CD4-positive, alpha-beta T cell treated with Interferon alpha-2 for 1 hour (primary cell): ENCODE results near the gene LARP7.
"Not testable (repeated sequence)": the region's sequence is repeated elsewhere in the genome, so short reads cannot be mapped to it uniquely, and the experiment has no call there.

Experiments
- DNase-seq, 2 donors: peaks; one replicate each; pipeline ENCODE4 v3.0.0-alpha.2; 2020 to 2022

Gene LARP7

DNA sequence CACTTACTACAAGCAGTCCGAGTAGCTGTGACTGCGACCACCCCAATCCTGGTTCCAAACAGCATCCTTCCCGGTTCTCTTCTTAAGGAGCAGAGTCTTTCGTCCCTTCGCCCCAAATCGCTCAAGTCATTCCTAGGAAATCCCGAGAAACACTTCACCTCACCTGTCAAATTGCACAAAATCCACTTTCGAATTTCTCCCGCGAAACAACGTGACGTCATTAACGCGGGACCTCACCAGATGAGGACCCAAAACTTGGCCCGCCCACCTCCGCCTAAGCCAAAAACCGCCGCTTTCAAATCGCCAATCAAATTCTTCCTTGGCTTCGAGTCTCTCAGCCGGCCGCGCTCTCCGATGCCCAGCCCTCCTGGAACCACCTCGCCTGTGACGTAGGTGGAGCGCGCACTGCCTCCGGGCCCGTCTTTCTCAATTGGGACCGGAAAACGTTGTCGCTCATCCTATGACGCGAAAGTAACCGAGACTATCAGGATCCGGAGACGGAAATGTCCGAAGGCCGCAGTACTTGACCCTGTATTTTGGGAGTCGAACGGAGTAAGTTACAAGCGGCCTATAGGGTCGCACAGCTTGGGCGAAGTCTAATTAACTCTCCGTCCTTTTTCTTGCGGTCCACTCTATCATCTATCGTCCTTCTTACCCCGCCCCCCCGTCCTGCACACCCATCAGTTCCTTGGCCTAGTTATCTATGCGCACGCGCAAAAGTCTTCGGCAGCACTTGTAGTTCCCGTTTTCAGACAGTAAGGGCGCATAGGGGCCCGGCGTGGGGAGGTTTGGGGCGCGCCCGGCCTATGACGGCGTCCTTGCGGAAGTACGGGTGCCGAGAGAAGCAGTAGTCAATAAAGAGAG is at the start of gene LARP7, which contains the start of gene ZGRF1:
TSS of gene LARP7 (plus strand) at position 456 of the 864 bp plus-strand sequence. CDS start 7,527 bp downstream, outside the sequence.
TSS of gene ZGRF1 (minus strand) at position 222 of the 864 bp plus-strand sequence. CDS start 3,733 bp downstream, outside the sequence.
- peak; percentile 99 for DNase-seq

DNA sequence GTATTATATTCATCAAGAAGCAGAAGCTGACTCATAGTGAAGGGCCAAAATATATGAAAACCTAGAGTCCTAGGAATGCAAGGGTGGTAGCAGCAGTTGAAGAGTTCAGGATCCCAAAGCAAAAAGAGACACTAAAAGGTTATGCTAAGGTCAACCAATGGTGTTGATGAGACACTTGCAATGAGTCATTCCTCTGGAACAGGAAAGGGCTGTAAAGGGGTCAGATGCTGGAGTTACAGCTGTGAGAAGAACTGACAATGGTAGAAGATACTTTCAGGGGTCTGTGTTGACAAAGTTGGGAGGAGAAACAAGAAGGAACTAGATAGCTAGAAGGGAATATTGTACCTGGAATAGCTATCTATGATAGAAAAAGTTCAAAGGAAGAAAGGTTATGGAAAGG is 47.7 kb upstream of the LARP7 start:
- no peak for DNase-seq

DNA sequence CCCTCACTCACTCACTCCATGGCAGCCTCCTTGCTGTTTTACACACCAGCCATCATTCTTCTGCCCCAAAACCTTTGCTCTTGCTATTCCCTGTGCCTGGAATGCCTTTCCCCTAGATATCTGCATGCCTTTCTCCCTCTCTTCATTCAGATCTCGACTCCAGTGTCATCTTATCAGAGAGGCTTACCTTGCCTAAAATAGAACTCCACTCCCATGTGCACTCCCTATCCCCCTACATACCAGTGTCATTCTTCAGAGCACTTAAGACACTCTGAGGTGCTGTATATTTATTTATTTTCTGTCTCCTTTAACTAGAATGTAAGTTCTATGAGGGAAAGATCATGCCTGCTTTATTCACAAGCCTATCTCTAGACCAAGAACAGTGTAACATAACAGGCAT is 45.4 kb upstream of the LARP7 start:
- no peak for DNase-seq

DNA sequence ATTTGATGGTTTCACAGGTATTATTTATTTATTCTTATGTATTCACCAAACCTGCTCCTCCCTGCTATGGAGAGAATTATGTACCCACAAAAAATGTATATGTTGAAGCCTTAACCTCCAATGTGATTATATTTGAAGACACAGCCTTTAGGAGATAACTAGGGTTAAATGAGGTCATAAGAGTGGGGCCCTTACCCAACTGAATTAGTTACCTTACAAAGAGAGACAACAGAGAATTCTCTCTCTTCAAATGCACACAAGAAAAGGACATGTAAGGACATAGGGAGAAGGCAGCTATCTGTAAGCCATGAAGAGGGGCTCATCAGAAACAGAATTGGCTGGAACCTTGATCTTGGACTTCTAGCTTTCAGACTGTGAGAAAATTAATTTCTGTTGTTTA is 44.2 kb upstream of the LARP7 start:
- DNase-seq, result no peak

DNA sequence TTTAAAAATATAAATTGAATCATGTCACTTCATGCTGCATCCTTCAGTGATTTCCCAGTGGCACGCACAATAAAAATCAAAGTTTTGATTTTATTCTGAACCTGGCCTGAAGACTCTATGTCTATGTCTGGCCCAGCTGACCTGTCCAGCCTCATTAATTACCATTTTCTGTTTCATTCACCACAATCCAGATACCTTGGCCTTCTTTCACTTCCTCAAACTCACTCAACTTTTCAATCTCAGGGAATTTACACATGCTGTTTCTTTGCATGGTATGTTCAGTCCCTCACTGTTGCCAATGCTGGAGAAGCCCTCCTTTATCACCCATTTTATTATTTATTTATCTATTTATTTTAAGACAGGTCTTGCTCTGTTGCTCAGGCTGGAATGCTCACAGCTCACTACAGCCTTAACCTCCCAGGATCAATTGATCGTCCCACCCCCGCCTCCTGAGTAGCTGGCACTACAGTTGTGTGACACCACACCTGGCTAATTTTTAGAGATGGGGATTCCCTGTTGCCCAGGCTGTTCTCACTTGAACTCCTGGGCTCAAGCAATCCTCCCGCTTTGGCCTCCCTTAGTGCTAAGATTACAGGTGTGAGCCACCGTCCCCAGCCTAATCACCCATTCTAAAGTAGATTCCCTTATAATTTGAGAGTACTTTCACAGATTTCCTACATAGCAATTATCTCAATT is 43.4 kb upstream of the LARP7 start:
- DNase-seq, result no peak

DNA sequence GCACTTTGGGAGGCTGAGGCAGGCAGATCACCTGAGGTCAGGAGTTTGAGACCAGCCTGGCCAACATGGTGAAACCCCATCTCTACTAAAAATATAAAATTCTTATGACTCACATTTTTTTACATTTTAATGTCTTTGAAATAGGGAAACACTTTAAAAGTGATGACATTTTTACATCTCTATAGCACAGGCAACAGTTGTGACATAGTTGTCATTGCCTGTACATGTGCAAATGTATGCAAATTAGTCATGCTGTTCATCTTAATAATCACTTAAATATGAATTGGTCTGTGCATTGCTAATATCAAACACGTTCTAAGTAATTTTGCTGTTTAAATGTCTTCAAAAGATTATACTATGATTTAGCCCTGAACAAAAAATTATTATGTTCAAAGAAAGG is 42.0 kb upstream of the LARP7 start:
- DNase-seq, result no peak

GRCh38 chr4:112604589-112604988 is 32.4 kb upstream of the LARP7 start:
- peak; percentile 16 to 57 for DNase-seq

DNA sequence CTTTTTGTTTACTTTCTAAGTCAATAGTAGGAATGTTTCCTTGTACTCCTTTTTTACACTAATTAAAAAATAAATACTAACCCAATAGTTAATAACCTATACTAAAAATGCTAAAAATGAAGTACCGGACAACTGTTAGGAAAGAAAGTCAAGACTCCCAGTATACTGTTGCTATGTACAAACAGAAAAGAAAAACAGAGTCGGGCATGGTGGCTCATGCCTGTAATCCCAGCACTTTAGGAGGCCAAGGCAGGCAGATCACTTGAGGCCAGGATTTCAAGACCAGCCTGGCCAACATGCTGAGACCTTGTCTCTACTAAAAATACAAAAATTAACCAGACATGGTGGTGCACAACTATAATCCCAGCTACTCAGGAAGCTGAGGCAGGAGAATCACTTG is 24.1 kb upstream of the LARP7 start:
- not testable (repeated sequence) for DNase-seq

DNA sequence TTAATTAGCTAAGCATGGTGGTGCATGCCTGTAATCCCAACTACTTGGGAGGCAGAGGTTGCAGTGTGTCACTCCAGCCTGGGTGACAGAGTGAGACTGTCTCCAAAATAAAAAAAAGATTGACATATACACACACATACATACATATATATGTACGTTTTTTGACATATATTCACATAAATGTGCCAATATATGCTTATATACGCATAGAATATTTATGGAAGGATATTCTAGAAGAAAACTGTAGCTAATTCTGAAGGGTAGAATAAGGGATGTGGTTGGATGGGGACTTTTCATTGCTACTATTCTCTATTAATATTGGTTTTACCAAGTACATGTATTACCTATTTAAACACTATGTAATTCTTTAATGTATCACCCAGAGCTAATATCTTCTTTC is 20.0 kb upstream of the LARP7 start:
- no peak for DNase-seq

DNA sequence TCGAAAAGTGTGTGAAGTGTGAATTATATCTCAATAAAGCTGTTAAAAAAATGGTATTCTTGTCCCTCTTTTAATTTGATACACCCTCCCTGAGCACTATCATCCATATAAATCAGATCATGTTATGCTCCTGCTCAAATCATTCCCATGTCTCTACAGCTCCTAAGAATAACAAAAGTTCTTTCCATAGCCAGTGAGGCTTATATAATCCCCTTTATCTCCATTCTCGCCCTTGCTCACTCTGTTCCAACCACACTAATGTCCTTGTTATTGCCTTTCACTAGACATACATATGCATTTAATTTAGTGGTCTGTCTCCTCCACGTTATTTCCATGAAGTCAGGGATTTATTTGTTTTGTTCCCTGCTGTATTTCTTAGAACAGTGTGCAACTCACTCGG is 10.7 kb upstream of the LARP7 start:
- DNase-seq, result no peak

GRCh38 chr4:112633477-112634235 is 3.3 kb upstream of the LARP7 start:
- peak in 1 of 2 donors; percentile 48 for DNase-seq

- no peak for DNase-seq
Observed at GRCh38 chr4:112637552-112637866, 566 bp downstream of the LARP7 start.

DNA sequence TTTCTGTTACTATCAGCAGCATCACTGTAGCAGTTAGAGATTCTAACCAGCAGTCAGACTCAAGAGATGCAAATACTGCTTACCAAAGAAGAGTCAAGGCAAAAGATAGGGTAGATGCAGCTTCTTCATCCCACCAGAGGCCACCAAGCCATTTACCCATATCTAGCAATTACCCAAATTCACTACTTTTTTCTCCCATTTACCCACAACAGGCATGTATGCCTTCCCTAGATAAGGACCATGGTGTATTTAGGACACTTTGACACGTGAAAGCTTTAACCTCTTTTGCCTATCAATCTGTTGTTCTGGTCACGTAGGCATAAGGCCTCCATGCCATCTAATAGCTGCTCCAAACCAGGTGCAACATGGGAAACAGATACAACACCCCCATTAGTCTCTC is 5.6 kb downstream of the LARP7 start:
- DNase-seq, result no peak

DNA sequence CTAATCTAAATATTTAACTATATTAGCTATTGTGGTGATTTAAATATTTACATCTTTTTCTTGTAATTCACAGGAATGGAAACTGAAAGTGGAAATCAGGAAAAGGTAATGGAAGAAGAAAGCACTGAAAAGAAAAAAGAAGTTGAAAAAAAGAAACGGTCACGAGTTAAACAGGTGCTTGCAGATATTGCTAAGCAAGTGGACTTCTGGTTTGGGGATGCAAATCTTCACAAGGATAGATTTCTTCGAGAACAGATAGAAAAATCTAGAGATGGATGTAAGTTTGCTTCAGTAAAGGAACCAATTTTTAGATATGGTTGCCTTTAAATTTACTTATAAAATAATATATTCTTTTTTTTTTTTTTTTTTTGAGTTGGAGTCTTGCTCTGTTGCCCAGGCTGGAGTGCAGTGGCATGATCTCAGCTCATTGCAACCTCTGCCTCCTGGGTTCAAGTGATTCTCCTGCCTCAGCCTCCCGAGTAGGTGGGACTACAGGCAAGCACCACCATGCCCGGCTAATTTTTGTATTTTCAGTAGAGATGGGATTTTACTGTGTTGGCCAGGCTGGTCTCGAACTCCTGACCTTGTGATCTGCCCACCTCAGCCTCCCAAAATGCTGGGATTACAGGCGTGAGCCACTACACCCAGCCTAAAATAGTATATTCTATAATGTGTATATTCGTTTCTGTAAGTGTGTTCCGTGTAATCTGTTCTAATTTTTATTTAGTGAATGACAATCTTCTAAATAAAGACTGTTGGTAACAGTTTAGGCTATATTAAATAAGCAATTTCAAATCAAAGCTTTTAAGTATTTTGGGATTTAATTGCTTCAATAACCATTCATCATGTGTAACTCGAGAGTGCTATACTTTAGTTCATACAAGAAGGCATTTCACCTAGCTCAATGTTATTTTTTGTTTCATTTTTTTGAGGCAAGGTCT is 7.9 kb downstream of the LARP7 start:
- not testable (repeated sequence) for DNase-seq

DNA sequence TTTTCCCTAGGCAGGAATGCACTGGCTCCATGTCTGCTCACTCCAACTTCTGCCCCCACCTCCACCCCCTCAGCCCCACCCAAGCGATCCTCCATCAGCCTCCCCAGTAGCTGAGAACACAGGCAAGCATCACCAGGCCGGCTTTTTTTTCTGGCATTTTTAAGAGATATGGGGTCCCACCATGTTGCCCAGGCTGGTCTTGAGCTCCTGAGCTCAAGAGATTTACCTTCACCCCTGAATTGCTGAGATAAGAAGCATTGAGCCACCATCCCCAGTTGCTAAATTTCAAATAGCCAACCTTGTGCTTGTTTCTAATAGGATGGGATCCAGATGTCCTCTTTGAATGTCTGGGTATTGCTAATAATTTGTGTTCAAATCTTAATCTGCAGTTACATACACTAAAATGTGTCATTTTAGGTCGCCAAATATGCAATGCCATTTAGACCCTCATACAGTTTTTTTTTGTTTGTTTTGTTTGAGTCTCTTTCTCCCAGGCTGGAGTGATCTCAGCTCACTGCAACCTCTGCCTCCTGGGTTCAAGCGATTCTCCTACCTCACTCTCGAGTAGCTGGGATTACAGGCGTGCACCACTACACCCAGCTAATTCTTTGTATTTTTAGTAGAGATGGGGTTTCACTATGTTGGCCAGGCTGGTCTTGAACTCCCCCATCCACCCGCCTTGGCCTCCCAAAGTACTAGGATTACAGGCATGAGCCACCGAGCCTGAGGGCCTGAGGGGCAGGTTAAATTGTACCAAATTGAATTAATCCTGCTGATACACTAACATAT is 8.8 kb downstream of the LARP7 start:
- no peak for DNase-seq

DNA sequence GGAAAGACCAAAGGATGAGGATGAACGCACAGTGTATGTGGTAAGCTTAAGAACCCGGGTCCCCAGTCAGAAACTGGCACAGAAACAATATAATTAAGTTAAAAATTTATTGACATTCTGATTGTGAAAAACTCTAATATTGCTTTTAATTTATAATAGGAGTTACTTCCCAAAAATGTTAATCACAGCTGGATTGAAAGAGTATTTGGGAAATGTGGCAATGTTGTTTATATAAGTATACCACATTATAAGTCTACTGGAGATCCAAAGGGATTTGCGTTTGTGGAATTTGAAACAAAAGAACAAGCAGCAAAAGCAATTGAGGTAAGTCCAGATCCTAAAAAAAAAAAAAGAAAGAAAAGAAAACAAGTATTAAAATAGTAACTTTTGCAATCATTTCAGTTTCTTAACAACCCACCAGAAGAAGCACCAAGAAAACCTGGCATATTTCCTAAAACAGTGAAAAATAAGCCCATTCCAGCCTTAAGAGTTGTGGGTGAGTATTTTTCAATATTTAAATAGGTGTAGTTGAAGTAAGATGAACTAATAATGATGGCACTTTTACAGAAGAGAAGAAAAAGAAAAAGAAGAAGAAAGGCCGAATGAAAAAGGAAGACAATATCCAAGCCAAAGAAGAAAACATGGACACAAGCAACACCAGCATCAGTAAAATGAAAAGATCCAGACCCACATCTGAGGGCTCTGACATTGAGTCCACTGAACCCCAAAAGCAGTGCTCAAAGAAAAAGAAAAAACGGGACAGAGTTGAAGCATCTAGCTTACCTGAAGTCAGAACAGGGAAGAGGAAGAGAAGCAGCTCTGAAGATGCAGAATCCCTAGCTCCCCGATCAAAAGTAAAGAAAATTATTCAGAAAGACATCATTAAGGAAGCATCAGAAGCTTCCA is 9.9 kb downstream of the LARP7 start:
- DNase-seq, result no peak

DNA sequence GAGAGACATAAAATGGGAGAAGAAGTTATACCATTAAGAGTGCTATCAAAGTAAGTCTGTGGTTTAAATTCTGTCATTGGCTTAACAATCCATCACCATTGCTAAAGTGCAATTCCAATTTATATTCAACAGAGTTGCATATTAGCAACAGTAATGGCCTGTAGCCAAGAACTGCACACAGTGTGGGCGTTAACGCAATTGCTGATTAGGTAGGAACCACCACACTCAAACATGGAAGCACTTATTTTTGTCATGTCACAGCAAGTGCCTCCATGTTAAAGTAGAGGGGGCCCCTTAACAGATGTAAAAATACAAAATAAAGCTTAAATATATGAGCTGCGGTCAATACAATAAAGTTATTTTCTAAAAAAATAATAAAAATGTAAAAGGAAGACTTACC is 10.8 kb downstream of the LARP7 start:
- no peak for DNase-seq

DNA sequence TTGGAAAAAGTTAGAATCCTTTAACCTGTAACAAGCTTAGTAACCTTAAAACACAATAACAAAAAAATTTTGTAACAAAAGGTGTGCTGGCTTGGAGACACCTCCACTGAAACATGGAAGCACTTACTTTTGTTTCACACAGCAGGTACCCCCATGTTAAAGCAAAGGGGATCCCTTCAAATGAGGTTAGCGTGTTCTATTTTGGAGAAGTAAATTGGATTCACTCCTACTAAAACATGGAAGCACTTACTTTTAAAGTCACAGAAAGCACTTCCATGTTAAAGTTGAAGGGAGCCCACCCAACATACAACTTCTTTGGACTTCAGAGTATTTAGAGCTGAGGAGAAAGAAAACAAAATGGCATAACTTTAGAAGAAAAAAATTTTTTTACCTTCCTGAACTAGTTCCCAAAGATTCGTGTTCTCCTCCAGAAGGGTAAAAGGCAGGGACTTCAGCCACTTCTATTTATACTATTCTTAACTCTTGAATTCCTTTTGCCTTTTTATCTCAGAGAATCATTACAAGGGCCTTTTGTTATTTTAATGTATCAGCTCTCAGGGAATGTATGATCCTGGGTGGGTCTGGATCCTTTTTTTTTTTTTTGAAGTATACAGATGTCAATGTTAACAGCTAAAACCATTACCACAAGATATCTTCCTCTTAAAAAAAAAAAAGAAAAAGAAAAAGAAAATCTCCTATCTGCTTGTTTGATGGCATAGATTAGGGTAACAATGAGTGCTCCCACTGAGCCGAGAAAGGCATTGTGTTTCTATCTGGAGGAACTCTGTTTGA is 11.5 kb downstream of the LARP7 start:
- no peak for DNase-seq

DNA sequence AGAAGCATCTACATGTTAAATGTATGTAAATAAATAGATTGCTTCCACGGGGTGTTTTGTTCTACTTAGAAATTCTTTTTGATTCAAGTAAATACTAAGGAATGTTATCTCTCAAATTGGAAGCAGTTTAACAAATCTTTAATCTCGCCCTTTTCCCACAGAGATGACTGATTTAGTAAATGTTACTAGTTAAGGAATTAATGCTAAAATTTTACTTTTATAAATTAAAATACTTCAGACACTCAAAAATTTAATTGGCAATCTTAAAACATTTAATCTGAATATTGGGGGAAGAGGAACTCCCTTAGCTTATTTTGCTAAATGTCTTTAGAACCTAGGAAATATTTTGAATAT is 12.1 kb downstream of the LARP7 start:
- DNase-seq, result no peak

DNA sequence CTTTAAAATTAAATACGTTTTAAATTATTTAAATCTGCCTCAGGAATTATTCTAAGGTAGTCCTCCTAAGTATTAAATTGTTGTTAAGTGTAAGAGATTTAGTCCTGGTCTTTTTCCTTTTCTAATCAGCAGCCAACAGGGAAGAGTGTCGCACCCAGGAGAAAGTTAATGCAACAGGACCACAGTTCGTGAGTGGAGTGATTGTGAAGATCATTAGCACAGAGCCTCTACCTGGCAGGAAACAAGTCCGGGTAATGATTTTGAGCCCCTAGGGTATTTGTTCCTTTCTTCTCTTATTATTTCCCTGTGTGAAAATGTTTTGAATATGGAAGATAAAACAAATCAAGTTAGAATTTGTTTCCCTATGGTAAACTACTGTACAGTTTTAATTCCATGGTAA is 13.4 kb downstream of the LARP7 start:
- no peak for DNase-seq
